Loucy (cell line): Measurements from ENCODE around the gene FRAS1.

ENCODE experiments used
- EZH2phosphoT487 ChIP-seq: fragments of 200-600 bp; IDR thresholded peaks from 2 replicates; pipeline ENCODE4 v1.6.1; 2018; ENCODE audit warnings: antibody characterized with exemption, mild to moderate bottlenecking, moderate library complexity, borderline replicate concordance
- TF ChIP-seq, protein P1 (sequence below): fragments of 200-600 bp; sonication (generic); conservative IDR thresholded peaks from 2 replicates; pipeline ENCODE4 v1.5.1; 2014; ENCODE audit warnings: mild to moderate bottlenecking, antibody characterized with exemption, low read length

- TF ChIP-seq, protein P1, sequence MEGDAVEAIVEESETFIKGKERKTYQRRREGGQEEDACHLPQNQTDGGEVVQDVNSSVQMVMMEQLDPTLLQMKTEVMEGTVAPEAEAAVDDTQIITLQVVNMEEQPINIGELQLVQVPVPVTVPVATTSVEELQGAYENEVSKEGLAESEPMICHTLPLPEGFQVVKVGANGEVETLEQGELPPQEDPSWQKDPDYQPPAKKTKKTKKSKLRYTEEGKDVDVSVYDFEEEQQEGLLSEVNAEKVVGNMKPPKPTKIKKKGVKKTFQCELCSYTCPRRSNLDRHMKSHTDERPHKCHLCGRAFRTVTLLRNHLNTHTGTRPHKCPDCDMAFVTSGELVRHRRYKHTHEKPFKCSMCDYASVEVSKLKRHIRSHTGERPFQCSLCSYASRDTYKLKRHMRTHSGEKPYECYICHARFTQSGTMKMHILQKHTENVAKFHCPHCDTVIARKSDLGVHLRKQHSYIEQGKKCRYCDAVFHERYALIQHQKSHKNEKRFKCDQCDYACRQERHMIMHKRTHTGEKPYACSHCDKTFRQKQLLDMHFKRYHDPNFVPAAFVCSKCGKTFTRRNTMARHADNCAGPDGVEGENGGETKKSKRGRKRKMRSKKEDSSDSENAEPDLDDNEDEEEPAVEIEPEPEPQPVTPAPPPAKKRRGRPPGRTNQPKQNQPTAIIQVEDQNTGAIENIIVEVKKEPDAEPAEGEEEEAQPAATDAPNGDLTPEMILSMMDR: peak; percentile 86
- no peak for TF ChIP-seq EZH2phosphoT487
Measured at GRCh38 chr4:78517050-78517652, 460.0 kb downstream of the FRAS1 start.
